Measurements from ENCODE around the gene DCLK2.

DCLK2 gene

DNA sequence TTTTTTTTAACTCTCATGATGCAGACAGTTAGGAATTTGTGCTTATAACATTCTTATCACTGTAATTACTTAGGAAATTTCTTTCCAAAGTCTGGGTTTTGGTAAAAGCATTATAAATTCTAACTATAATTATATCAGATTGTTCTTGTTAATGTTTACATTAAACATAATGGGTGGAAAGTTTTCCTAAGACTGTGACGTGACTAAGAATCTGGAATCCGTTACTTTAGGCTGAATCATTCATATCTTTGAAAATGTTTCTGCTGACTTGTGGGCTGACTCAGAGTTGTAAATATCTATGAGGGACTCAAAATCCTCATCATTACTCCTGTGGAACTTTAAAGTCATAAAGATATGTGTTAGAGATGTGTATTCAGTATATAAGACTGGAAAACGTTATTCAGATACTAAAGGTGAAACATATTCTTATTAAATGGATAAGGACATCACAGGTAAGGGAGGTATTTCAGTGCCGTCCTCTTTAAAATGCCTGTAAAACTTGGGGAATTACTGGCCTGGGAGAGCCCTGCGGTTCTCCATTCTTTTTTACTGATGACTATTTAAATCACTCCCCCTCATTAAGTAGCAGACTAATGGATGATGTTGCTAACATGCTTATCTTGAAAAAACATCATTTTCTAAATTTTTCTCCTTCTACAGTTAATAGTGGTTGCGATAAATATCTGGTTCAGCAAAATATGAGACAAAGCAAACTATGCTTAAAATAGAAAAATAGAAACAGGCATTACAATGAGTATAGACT lies 159.0 kb downstream of the DCLK2 start:
- TF ChIP-seq, protein P1, sequence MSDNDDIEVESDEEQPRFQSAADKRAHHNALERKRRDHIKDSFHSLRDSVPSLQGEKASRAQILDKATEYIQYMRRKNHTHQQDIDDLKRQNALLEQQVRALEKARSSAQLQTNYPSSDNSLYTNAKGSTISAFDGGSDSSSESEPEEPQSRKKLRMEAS (IDR thresholded peaks at IDR 0.05) = no peak
- TF ChIP-seq TCF12 (IDR thresholded peaks at IDR 0.05; ENCODE audit: low read depth) (no peak), FOXM1 (IDR thresholded peaks at IDR 0.05; ENCODE audit: borderline replicate concordance, low read depth) (no peak), CEBPB (IDR thresholded peaks at IDR 0.05) (no peak), NFIC (IDR thresholded peaks at IDR 0.05) (no peak), EP300 (IDR thresholded peaks at IDR 0.05; ENCODE audit: borderline replicate concordance) (no peak)
- TF ChIP-seq, protein P2, sequence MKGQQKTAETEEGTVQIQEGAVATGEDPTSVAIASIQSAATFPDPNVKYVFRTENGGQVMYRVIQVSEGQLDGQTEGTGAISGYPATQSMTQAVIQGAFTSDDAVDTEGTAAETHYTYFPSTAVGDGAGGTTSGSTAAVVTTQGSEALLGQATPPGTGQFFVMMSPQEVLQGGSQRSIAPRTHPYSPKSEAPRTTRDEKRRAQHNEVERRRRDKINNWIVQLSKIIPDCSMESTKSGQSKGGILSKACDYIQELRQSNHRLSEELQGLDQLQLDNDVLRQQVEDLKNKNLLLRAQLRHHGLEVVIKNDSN (IDR thresholded peaks at IDR 0.05) = no peak

DNA sequence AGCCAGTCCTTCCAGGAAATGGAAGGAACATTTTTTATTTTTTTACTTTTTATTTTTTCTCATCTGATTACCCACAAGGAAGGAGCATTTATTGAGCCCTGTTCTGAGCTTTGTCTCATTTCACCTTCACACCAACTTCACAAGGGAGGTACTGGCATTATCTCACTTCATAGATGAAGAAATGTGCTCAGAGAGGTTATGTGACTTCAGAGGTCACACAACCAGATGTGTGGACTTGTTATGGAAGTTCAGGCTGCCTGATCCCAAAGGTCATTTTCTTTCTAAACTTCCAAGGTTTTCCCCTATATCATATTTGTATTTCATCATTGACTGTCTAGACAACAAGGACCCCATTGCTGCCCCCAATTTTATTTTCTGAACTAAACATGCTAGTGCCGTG lies 160.3 kb downstream of the DCLK2 start:
- TF ChIP-seq TAF1 (IDR thresholded peaks at IDR 0.05; ENCODE audit: low read depth) = no peak

DNA sequence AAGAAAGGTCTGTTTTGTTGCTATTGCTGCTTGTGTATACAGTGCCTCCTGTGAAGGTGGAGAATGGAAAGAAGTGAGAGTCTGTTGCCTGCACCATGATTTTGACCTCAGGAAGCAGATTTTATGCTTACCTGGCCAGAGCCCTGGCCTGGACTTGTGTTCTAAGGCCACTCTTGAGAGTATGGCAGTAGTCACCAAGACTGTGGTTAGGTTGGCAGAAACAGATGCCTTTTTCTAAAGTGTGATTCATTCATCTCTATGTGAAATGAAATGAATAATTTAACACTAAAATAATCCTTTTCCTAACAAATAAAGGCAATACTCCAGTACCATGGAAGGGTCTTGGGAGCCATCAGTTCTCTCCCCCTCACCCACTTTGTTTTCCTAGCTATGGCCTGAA lies 161.8 kb downstream of the DCLK2 start:
- TF ChIP-seq EGR1 (IDR thresholded peaks at IDR 0.05) (no peak), RAD21 (IDR thresholded peaks at IDR 0.05; ENCODE audit: low read depth) (no peak), CREB1 (IDR thresholded peaks at IDR 0.05; ENCODE audit: low read depth) (no peak), FOXM1 (IDR thresholded peaks at IDR 0.05; ENCODE audit: borderline replicate concordance, low read depth) (no peak), YY1 (IDR thresholded peaks at IDR 0.05; ENCODE audit: low read depth) (no peak), NFIC (IDR thresholded peaks at IDR 0.05) (no peak), EP300 (IDR thresholded peaks at IDR 0.05; ENCODE audit: borderline replicate concordance) (no peak)
- TF ChIP-seq, protein P2 (IDR thresholded peaks at IDR 0.05) = no peak

DNA sequence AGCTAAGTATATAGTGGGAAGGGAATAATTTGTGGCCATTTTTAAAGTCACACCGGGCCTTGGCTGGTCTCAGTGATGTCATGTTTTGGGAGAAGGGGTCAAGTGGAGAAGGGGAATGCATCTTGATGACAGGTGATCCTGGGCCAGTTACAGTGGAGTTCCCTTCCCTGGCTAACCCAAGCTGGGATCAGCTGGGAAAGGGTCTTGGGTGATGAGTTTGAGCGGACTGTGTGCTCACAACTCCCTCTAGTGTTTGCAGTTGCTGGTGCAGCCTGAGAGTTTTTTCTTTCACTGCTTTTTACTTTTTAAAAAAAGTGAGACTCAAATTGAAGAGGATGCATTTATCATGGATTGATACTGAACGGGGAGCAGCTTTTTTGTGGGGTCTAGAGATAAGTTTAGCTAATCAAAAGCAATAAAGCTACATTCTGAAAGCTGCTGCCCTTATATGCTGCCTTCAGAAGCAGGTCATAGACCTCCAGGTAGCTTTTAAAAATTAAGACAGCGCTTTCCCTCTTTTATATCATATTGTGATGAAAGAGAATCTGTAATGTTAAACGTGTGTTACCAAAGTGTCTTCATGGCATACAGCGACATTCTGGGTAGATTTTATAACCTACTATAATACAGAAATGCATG lies 164.7 kb downstream of the DCLK2 start:
- TF ChIP-seq TCF12 (IDR thresholded peaks at IDR 0.05; ENCODE audit: low read depth) (no peak), RAD21 (IDR thresholded peaks at IDR 0.05; ENCODE audit: low read depth) (peak; percentile 95)
- TF ChIP-seq, protein P1 (IDR thresholded peaks at IDR 0.05) = no peak

DNA sequence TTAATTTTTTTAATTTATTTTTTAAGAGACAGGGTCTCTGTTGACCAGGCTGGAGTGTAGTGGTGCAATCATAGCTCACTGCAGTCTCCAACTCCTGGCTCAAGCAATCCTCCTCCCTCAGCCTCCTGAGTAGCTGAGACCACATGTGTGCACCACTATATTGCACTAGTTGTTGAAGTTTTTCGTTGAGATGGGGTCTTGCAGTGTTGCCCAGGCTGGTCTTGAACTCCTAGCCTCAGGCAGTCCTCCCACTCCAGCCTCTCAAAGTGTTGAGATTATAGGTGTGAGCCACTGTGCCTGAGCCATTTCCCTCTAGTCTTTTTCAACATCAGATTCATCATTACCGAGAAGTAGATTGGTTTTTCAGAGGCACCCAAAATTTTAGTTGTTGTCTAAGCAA lies 165.7 kb downstream of the DCLK2 start:
- TF ChIP-seq, protein P2 (IDR thresholded peaks at IDR 0.05) = no peak
- TF ChIP-seq TEAD4 (IDR thresholded peaks at IDR 0.05) (no peak), TAF1 (IDR thresholded peaks at IDR 0.05; ENCODE audit: low read depth) (no peak), YY1 (IDR thresholded peaks at IDR 0.05; ENCODE audit: low read depth) (no peak), CEBPB (IDR thresholded peaks at IDR 0.05) (no peak), EP300 (IDR thresholded peaks at IDR 0.05; ENCODE audit: borderline replicate concordance) (no peak), FOXM1 (IDR thresholded peaks at IDR 0.05; ENCODE audit: borderline replicate concordance, low read depth) (no peak), RAD21 (IDR thresholded peaks at IDR 0.05; ENCODE audit: low read depth) (no peak)
- TF ChIP-seq, protein P1 (IDR thresholded peaks at IDR 0.05) = no peak
- TF ChIP-seq, protein P3, sequence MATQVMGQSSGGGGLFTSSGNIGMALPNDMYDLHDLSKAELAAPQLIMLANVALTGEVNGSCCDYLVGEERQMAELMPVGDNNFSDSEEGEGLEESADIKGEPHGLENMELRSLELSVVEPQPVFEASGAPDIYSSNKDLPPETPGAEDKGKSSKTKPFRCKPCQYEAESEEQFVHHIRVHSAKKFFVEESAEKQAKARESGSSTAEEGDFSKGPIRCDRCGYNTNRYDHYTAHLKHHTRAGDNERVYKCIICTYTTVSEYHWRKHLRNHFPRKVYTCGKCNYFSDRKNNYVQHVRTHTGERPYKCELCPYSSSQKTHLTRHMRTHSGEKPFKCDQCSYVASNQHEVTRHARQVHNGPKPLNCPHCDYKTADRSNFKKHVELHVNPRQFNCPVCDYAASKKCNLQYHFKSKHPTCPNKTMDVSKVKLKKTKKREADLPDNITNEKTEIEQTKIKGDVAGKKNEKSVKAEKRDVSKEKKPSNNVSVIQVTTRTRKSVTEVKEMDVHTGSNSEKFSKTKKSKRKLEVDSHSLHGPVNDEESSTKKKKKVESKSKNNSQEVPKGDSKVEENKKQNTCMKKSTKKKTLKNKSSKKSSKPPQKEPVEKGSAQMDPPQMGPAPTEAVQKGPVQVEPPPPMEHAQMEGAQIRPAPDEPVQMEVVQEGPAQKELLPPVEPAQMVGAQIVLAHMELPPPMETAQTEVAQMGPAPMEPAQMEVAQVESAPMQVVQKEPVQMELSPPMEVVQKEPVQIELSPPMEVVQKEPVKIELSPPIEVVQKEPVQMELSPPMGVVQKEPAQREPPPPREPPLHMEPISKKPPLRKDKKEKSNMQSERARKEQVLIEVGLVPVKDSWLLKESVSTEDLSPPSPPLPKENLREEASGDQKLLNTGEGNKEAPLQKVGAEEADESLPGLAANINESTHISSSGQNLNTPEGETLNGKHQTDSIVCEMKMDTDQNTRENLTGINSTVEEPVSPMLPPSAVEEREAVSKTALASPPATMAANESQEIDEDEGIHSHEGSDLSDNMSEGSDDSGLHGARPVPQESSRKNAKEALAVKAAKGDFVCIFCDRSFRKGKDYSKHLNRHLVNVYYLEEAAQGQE (IDR thresholded peaks at IDR 0.05; ENCODE audit: low read depth) = no peak

DNA sequence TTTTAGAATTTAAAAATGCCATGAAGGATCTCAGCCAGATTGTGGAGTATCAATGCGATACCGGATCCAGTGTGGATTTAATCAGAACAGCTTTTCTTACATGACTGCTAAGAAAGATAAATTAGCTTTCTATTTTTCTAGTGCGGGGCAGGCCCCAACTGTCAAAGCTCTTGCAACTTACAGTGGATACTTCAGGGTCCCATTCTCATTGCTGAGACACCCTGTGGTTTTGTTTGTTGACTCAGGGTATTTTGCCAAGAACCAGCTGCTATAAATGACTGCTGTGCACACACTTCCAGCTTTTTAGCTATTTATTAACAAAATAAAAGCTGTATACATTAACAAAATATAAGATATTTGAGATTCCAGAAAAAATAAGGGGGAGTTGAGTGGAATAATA lies 166.4 kb downstream of the DCLK2 start:
- TF ChIP-seq, protein P3 (IDR thresholded peaks at IDR 0.05; ENCODE audit: low read depth) = no peak
- TF ChIP-seq TAF1 (IDR thresholded peaks at IDR 0.05; ENCODE audit: low read depth) (no peak), TCF12 (IDR thresholded peaks at IDR 0.05; ENCODE audit: low read depth) (0 out of 2 replicates have a peak, but pooled peaks have one; percentile 34), ZBTB7A (IDR thresholded peaks at IDR 0.05; ENCODE audit: low read depth) (no peak), NFIC (IDR thresholded peaks at IDR 0.05) (peak; percentile 82), EP300 (IDR thresholded peaks at IDR 0.05; ENCODE audit: borderline replicate concordance) (peak; percentile 30; the same call in 1 of the 2 replicates), CEBPB (IDR thresholded peaks at IDR 0.05) (no peak)
- TF ChIP-seq, protein P2 (IDR thresholded peaks at IDR 0.05) = no peak
